ENCODE results near the gene DHRS2. TPM values are rescaled to one million over a fixed set of nuclear protein-coding genes. Genes with fewer than 3 reads are reported as not detected.

Gene DHRS2
- total RNA-seq, 3 donors from 2014 or later, result 4.6 to 9.4 TPM; not detected in 1

DNA sequence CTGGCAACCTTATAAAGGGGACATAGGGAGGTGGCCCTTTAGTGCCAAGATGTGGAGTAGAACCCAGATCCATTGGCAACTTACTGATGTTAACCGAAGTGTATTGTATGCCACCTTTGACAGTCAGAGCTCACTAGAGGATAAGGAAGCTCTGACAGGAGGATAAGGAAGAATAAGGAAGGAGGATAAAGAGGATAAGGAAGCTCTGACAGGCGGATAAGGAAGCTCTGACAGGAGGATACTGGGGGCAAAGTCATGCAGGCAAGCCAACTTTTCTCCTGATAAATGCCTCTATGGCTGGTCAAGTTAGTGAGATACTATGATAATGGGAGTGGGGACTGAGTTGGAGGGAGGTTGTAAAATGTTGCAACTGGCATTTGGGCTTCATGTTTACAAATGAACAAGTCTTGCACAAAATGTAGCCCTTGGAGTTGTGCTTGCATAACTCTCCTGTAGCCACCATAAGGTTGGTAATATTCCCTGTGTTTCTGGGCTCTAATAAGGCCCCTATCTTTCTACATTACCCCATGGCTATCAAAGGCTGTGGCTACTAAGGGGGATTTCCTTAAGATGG is 17.7 kb upstream of the DHRS2 start:
- Histone ChIP-seq H3K36me3 (no peaks in the 10 kb centered on the region), H3K27me3 (no peaks in the 10 kb centered on the region), H3K27ac (no peak overlapping the region), H3K4me1 (no peaks in the 10 kb centered on the region), H3K9me3 (no peaks in the 10 kb centered on the region), H3K4me3 (no peak overlapping the region)
- no peak for DNase-seq (ENCODE audit: low spot score in 2 of 2)
- intact Hi-C loops (cut with DNase I; ENCODE audit: low total_unique reads), result no loop called here
- TF ChIP-seq POLR2A (IDR thresholded peaks at IDR 0.05), result no peak
- no peak for TF ChIP-seq CTCF (IDR thresholded peaks at IDR 0.05)
- no peak for TF ChIP-seq POLR2AphosphoS5 (IDR thresholded peaks at IDR 0.05)

DNA sequence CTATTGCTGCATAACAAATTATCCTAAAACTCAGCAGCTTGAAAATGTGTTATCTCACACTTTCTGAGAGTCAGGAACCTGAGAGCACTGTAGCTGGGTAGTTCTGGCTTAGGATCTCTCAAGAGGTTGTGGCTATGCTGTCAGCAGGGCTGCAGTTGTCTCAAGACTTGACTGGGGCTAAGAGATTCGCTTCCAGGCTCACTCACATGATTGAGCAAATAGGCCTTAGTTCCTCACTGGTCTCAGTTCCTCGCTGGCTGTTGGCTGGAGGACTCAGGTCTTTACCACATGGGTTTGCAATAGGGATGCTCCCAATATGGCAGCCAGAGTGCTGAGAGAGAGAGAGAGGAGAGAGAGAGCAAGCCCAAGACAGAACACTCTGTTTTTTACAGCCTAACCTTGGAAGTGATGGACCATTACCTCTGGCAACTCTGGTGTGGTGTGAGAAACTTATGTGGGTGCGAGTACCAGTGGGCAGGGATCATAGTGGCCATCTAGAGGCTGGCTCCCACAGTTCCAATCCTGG is 15.9 kb upstream of the DHRS2 start:
- no peak overlapping the region for H3K27ac ChIP-seq
- no peaks in the 10 kb centered on the region for H3K4me1 ChIP-seq
- intact Hi-C loops (cut with DNase I; ENCODE audit: low total_unique reads), result no loop called here
- H3K9me3 ChIP-seq, result peaks cover 0 to 5% of the 10 kb centered on the region in 2 donors
- H3K36me3 ChIP-seq, result no peaks in the 10 kb centered on the region
- no peak for DNase-seq (ENCODE audit: low spot score in 2 of 2)
- H3K4me3 ChIP-seq, result no peak overlapping the region
- no peak for TF ChIP-seq POLR2A (IDR thresholded peaks at IDR 0.05)
- no peak for TF ChIP-seq CTCF (IDR thresholded peaks at IDR 0.05)
- TF ChIP-seq POLR2AphosphoS5 (IDR thresholded peaks at IDR 0.05), result no peak
- H3K27me3 ChIP-seq, result no peaks in the 10 kb centered on the region

DNA sequence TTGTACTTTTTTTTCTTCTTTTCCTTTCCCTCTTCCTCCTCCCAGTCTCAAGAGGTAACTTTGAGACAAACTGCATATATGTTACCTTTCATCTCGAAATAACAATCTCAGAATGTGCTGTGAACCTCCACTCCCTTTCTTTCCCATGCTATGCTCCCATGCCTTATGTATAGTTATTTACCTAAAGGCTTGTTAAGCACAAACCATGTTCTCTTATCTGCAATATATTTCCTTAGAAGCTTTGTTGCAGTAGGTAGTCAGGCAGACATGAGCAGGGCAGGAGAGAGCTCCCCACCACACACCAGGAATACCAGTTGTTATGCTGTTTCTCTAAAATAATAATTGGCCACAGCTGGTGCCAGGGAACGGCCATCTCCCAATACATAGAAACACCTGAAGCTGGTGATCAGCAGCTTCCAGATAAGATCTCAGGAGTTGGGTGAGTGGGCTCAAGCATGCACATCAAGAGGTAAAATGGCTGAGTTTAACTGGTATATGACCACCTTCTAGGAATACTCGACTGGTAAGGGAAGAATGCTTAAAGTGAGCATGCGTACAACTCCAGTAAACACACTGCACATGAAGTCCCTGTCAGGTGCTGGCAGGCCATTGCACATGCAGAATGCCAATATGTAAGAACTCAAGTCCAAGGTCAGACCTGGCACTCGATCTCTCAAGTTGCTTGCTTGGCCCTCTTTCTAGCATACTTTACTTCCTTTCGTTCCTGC is 14.8 kb upstream of the DHRS2 start:
- Histone ChIP-seq H3K27ac (no peak overlapping the region), H3K4me3 (no peak overlapping the region), H3K36me3 (no peaks in the 10 kb centered on the region), H3K27me3 (no peaks in the 10 kb centered on the region), H3K9me3 (peaks cover 0 to 5% of the 10 kb centered on the region in 2 donors), H3K4me1 (no peaks in the 10 kb centered on the region)
- TF ChIP-seq CTCF (IDR thresholded peaks at IDR 0.05) (no peak), POLR2AphosphoS5 (IDR thresholded peaks at IDR 0.05) (no peak), POLR2A (IDR thresholded peaks at IDR 0.05) (no peak)
- intact Hi-C loops (cut with DNase I; ENCODE audit: low total_unique reads), result no loop called here
- no peak for DNase-seq (ENCODE audit: low spot score in 2 of 2)

DNA sequence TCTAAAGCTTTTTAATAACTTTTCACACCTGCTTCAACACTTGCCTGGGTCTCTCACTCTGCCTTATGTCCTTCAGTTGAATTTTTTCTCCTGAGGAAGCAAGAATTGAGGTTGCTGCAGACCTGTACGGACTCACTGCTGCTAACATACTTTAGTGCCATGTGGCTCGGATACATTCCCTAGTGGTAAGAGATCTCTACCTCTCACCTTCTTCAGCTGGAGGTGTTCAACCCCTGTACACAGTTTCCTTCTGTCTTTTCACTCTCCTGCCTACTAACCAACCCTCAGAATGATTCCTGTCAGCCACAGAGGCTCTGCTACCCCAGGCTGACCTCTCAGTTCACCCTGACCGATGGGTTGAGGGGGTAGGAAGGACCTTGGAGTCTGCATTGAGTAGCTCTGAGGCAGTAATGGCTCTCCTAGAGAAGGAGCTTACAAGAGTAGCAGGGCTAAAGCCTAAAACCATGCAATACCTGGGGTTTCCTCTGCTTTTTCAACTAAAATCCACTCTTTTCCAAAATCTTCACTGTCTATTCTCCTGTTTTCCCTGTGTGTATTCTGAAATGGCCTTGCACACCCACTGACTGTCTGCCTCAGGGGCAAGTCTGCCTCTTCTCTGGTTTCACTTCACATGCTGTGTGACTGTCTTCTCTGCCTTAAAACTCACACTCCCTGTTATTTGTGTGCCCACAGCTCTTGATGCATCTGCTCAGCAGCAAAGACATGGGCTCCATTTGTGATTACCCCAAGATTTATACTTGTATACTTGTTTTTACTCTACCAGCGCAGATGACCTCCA is 14.0 kb upstream of the DHRS2 start:
- H3K27me3 ChIP-seq, result no peaks in the 10 kb centered on the region
- H3K4me3 ChIP-seq, result no peak overlapping the region
- peaks cover 0 to 5% of the 10 kb centered on the region in 2 donors for H3K9me3 ChIP-seq
- no peaks in the 10 kb centered on the region for H3K36me3 ChIP-seq
- intact Hi-C loops (cut with DNase I; ENCODE audit: low total_unique reads), result no loop called here
- TF ChIP-seq POLR2A (IDR thresholded peaks at IDR 0.05) (no peak), CTCF (IDR thresholded peaks at IDR 0.05) (no peak), POLR2AphosphoS5 (IDR thresholded peaks at IDR 0.05) (no peak)
- H3K4me1 ChIP-seq, result no peaks in the 10 kb centered on the region
- no peak for DNase-seq (ENCODE audit: low spot score in 2 of 2)
- H3K27ac ChIP-seq, result no peak overlapping the region
